GM23248 (cell line): Measurements from ENCODE around the gene FLOT1. TPM values are rescaled to one million over a fixed set of nuclear protein-coding genes. Genes with fewer than 3 reads are reported as not detected.
"Not testable (repeated sequence)": the region's sequence is repeated elsewhere in the genome, so short reads cannot be mapped to it uniquely, and the experiment has no call there.

Experiments
- DNase-seq: peaks from one replicate; pipeline ENCODE4 v3.0.0-alpha.2; 2015
- H2AFZ ChIP-seq: fragments of 200-600 bp; sonication (generic); 2 replicates; pipeline ENCODE4 v1.6.1; 2016; ENCODE audit warnings: antibody characterized with exemption
- H3F3A ChIP-seq: fragments of 200-600 bp; sonication (generic); 2 replicates; pipeline ENCODE4 v1.6.1; 2016; ENCODE audit warnings: mild to moderate bottlenecking, antibody characterized with exemption, mixed run types; ENCODE audit not compliant: insufficient read depth
- H3K27ac ChIP-seq: fragments of 200-600 bp; sonication (generic); 2 replicates; pipeline ENCODE4 v1.5.1; 2016; ENCODE audit warnings: mild to moderate bottlenecking
- H3K27me3 ChIP-seq: fragments of 200-600 bp; sonication (generic); replicated peaks from 2 replicates; pipeline ENCODE4 v1.6.1; 2016; ENCODE audit warnings: mild to moderate bottlenecking; ENCODE audit not compliant: insufficient read depth
- H3K36me3 ChIP-seq: fragments of 200-600 bp; sonication (generic); 2 replicates; pipeline ENCODE4 v1.6.1; 2016; ENCODE audit warnings: low read depth, mild to moderate bottlenecking
- H3K4me1 ChIP-seq: fragments of 200-600 bp; sonication (generic); 2 replicates; pipeline ENCODE4 v1.6.1; 2016; ENCODE audit warnings: mild to moderate bottlenecking; ENCODE audit not compliant: insufficient read depth
- H3K4me2 ChIP-seq: fragments of 200-600 bp; sonication (generic); one replicate; pipeline ENCODE4 v1.6.1; 2016; ENCODE audit warnings: mild to moderate bottlenecking; ENCODE audit not compliant: unreplicated experiment
- H3K4me3 ChIP-seq: fragments of 200-600 bp; sonication (generic); 2 replicates; pipeline ENCODE4 v1.5.1; 2016; ENCODE audit warnings: mild to moderate bottlenecking
- H3K79me2 ChIP-seq: fragments of 200-600 bp; sonication (generic); 2 replicates; pipeline ENCODE4 v1.6.1; 2016; ENCODE audit warnings: mild to moderate bottlenecking; ENCODE audit not compliant: insufficient read depth
- H3K9ac ChIP-seq: fragments of 200-600 bp; sonication (generic); 2 replicates; pipeline ENCODE4 v1.6.1; 2016; ENCODE audit warnings: mild to moderate bottlenecking
- H3K9me2 ChIP-seq: fragments of 200-600 bp; sonication (generic); 2 replicates; pipeline ENCODE4 v1.6.1; 2016; ENCODE audit warnings: mixed run types, mild to moderate bottlenecking, moderate library complexity; ENCODE audit not compliant: insufficient read depth
- H3K9me3 ChIP-seq: fragments of 200-600 bp; sonication (generic); one replicate; pipeline ENCODE4 v1.6.1; 2017; ENCODE audit warnings: low read depth
- H4K20me1 ChIP-seq: fragments of 200-600 bp; sonication (generic); 2 replicates; pipeline ENCODE4 v1.6.0; 2016; ENCODE audit not compliant: insufficient read depth
- EZH2 ChIP-seq: fragments of 200-600 bp; sonication (generic); IDR thresholded peaks from 2 replicates; pipeline ENCODE4 v1.6.1; 2018; ENCODE audit warnings: antibody characterized with exemption, mild to moderate bottlenecking; ENCODE audit not compliant: insufficient read depth, poor library complexity, severe bottlenecking
- EZH2phosphoT487 ChIP-seq: fragments of 200-600 bp; sonication (generic); IDR thresholded peaks from 2 replicates; pipeline ENCODE4 v1.6.1; 2018; ENCODE audit warnings: antibody characterized with exemption, moderate library complexity, mild to moderate bottlenecking, low read depth; ENCODE audit not compliant: insufficient read depth
- WGBS, 2 experiments: methylation state at CpG; one replicate each; pipeline ENCODE4 v1.1.6; 2015 to 2017; ENCODE audit warnings: low lambda C conversion rate in 2 of 2, low coverage in 1 of 2; ENCODE audit errors: missing lambda C conversion rate in 2 of 2; 5-methylcytosine and 5-hydroxymethylcytosine counted together
- in situ Hi-C: fragments of 300-500 bp; cut with MboI; formaldehyde crosslinking; loops from 2 replicates; pipeline ENCODE4 v1.15.0; 2020
- polyA plus RNA-seq: library from polyadenylated mRNA; unstranded; fragments of >200 nt; fragmentation: Nextera tagmentation; extraction: Ambion mirVana; gene quantifications from 2 replicates; pipeline ENCODE4 v1.2.1, GENCODE V29; 2016
- total RNA-seq: library from RNA; depleted of rRNA; stranded (reverse); fragments of >200 nt; shearing (Covaris generic); gene quantifications from 2 replicates; pipeline ENCODE4 v1.2.3, GENCODE V29; 2014

FLOT1 gene
- total and polyA plus RNA-seq, 2 experiments from 2014 or later = 165 to 171 TPM

DNA sequence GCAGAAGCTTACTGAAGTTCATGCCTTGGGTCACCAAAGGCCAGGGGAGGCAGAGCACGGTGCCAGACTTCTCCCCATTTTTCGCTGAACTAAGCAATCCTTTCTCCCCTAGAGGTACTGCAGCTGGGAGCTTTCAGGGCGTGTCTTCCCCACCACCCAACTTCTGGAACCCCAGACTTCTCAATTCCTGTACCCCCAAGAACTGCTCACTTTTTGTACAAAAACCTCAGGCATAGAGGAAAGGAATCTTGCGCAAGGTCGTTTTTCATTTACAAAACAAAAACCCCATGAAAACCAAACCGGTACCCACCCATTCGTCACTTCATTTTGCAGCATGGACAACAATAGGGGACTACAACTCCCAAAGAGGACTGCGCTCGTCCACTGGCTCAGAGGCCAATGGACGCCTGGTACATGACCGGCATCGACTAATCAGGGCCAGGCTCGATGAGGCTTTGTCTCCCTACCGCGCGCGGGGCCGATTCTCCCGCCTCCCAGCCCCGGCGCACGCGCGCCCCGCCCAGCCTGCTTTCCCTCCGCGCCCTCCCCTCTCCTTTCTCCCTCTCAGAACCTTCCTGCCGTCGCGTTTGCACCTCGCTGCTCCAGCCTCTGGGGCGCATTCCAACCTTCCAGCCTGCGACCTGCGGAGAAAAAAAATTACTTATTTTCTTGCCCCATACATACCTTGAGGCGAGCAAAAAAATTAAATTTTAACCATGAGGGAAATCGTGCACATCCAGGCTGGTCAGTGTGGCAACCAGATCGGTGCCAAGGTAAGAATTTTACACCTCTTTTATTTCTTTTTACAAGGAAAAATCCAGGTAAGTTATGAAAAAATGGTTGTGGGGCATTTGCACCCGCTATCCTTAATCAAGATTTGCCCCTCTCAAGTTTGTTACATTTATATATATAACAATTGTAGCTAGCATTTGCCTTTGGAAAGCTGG lies 22.4 kb downstream of the FLOT1 start, which contains the start of gene TUBB:
Gene TUBB, plus strand, starts transcription at position 562 of the 947 bp plus-strand sequence. Its CDS starts 155 bp downstream, at position 717.
- Histone ChIP-seq H2AFZ (peak within 1 kb of the TSS; percentile 72), H3K9ac (peak within 1 kb of the TSS; percentile 99), H4K20me1 (peaks cover 19% of the 10 kb centered on the region; the same call in 1 of the 2 replicates), H3K4me1 (peaks cover 42% of the 10 kb centered on the region), H3K27ac (peak within 1 kb of the TSS; percentile 95), H3K9me2 (no peaks in the 10 kb centered on the region), H3K79me2 (peaks cover 87% of the 10 kb centered on the region), H3F3A (peaks cover 60% of the 10 kb centered on the region), H3K4me2 (peak within 1 kb of the TSS; percentile 93), H3K27me3 (no peaks in the 10 kb centered on the region), H3K9me3 (no peaks in the 10 kb centered on the region), H3K36me3 (peaks cover 25% of the 10 kb centered on the region), H3K4me3 (peak within 1 kb of the TSS; percentile 97)
- TF ChIP-seq EZH2phosphoT487 (no peak), EZH2 (no peak)
- WGBS, 2 experiments = 0 to 1% methylated on average over 23 to 38 of the region's 38 CpGs
- in situ Hi-C loops = no loop called here
- peak; percentile 100 for DNase-seq

- DNase-seq = no peak
- H3F3A ChIP-seq = peaks cover 53% of the 10 kb centered on the region
- H3K27ac ChIP-seq = peak overlapping the region; percentile 94
- H3K4me2 ChIP-seq = peak overlapping the region; percentile 93
- H3K79me2 ChIP-seq = peaks cover 87% of the 10 kb centered on the region
- peak overlapping the region; percentile 97 for H3K4me3 ChIP-seq
- TF ChIP-seq EZH2phosphoT487 (no peak), EZH2 (no peak)
- 10 to 13% methylated on average over 8 of the region's 8 CpGs for WGBS, 2 experiments
- H3K36me3 ChIP-seq = peaks cover 20% of the 10 kb centered on the region
- in situ Hi-C loops = no loop called here
- peaks cover 35% of the 10 kb centered on the region for H3K4me1 ChIP-seq
- no peaks in the 10 kb centered on the region for H3K9me3 ChIP-seq
- H3K9me2 ChIP-seq = no peaks in the 10 kb centered on the region
- H3K9ac ChIP-seq = peak overlapping the region; percentile 99
- peak overlapping the region; percentile 72 for H2AFZ ChIP-seq
- no peaks in the 10 kb centered on the region for H3K27me3 ChIP-seq
- H4K20me1 ChIP-seq = peaks cover 16% of the 10 kb centered on the region; the same call in 1 of the 2 replicates
Measured at GRCh38 chr6:30719356-30719755, 23.1 kb downstream of the FLOT1 start.

DNA sequence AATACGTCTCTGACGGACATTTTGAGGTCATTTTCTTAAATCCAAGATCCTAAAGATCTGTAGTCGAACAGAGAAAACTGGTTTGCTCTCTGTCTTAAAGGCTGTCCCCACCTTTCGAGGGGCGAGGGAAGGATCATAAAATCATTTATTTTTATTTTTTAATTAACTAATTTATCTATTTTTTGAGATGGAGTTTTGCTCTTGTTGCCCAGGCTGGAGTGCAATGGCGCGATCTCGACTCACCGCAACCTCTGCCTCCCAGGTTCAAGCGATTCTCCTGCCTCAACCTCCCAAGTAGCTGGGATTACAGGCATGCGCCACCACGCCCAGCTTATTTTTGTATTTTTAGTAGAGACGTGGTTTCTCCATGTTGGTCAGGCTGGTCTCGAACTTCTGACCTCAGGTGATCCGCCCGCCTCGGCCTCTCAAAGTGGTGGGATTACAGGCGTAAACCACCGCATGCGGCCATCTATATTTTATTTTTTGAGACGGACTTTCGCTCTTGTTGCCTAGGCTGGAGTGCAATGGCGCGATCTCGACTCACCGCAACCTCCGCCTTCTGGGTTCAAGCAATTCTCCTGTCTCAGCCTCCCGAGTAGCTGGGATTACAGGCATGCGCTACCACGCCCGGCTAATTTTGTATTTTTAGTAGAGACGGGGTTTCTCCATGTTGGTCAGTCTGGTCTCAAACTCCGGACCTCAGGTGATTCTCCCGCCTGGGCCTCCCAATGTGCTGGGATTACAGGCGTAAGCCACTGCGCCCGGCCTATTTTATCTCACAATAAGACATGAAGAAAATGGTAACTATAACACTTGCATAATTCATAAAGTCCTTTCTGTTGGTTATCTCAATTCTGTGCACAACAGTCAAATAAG lies 24.4 kb downstream of the FLOT1 start:
- Histone ChIP-seq H3K4me1 (peaks cover 22% of the 10 kb centered on the region), H3K36me3 (peaks cover 14% of the 10 kb centered on the region), H3K4me3 (peak overlapping the region; percentile 57), H3K4me2 (peak overlapping the region; percentile 93), H3K27ac (peak overlapping the region; percentile 94), H3K79me2 (peaks cover 76% of the 10 kb centered on the region), H3F3A (peaks cover 40% of the 10 kb centered on the region), H3K9ac (peak overlapping the region; percentile 99)
- H4K20me1 ChIP-seq, H3K9me2 ChIP-seq, H3K9me3 ChIP-seq, DNase-seq, H3K27me3 ChIP-seq, in situ Hi-C loops, H2AFZ ChIP-seq: not testable (repeated sequence)
- 78 to 80% methylated on average over 35 to 37 of the region's 37 CpGs for WGBS, 2 experiments

- WGBS, 2 experiments = 1% methylated on average over 48 of the region's 48 CpGs
- Histone ChIP-seq H3K9ac (peak within 1 kb of the TSS; percentile 99), H3K36me3 (peaks cover 7% of the 10 kb centered on the region; the same call in 1 of the 2 replicates), H3K27me3 (no peaks in the 10 kb centered on the region), H3K9me2 (no peaks in the 10 kb centered on the region), H2AFZ (peak within 1 kb of the TSS; percentile 68), H3F3A (peaks cover 32% of the 10 kb centered on the region), H3K27ac (peak within 1 kb of the TSS; percentile 94), H3K4me3 (peak within 1 kb of the TSS; percentile 76), H3K9me3 (no peaks in the 10 kb centered on the region), H3K4me2 (peak within 1 kb of the TSS; percentile 93), H4K20me1 (no peaks in the 10 kb centered on the region; the same call in 1 of the 2 replicates), H3K4me1 (peaks cover 18% of the 10 kb centered on the region), H3K79me2 (peaks cover 68% of the 10 kb centered on the region)
- in situ Hi-C loops = no loop called here
- peak; percentile 100 for DNase-seq
- TF ChIP-seq EZH2 = no peak
- no peak for TF ChIP-seq EZH2phosphoT487
Measured at GRCh38 chr6:30717129-30717844, 25.2 kb downstream of the FLOT1 start, which contains the start of gene MDC1. MDC1 (minus strand) TSS chr6:30717281; CDS start chr6:30715175, 2,106 bp downstream.
